Activated CD8-positive, alpha-beta memory T cell treated with anti-CD3 and anti-CD28 coated beads for 24 hours (primary cell): ENCODE measurements around the gene CPD.
"Not testable (repeated sequence)": the region's sequence is repeated elsewhere in the genome, so short reads cannot be mapped to it uniquely, and the experiment has no call there.

Experiments used
- DNase-seq: peaks from one replicate; pipeline ENCODE4 v3.0.0-alpha.2; 2020

The CPD gene

GRCh38 chr17:30389756-30390300 lies 11.1 kb downstream of the CPD start:
- no peak for DNase-seq

- DNase-seq: no peak
Observed at GRCh38 chr17:30391534-30391933, 12.8 kb downstream of the CPD start.

DNA sequence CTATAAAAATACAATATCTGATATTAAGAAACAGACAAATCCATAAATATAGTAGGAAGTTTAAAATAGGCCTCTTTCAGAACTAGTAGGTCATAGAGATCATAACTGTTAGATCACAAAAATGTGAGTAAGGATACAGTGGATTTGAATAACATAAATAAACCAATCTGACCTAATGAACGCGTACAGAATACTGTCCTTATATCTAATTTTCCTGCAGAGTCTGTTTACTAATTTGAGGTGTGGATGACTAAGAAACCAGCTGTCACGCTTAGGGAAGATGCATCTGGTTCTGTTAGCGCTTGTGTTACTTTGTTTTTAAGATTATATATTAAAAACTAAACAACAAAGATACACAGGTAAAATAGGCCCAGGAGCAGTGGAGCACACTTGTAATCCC lies 14.8 kb downstream of the CPD start:
- no peak for DNase-seq

- no peak for DNase-seq
Observed at GRCh38 chr17:30393911-30394867, 15.5 kb downstream of the CPD start.

- no peak for DNase-seq
Observed at GRCh38 chr17:30395398-30396022, 16.8 kb downstream of the CPD start.

- DNase-seq: no peak
Observed at GRCh38 chr17:30396129-30396528, 17.4 kb downstream of the CPD start.

DNA sequence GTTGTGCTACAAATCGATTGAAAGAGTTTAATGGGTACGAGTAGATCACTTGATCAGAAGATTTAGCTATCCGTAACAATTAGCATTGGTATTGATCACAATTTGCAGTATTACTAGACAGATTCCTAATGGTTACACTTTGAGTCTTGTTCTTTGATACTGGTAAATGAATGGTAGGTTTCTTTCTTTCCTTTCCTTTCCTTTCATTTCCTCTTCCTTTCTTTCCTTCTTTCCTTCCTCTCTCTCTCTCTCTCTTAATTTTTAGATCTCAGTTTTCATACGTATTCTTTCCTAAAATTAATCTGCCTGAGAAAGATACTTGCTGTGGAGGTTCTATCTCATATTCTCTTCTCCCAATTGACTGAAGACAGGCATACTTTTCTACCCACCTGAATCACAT lies 17.9 kb downstream of the CPD start:
- DNase-seq: no peak

DNA sequence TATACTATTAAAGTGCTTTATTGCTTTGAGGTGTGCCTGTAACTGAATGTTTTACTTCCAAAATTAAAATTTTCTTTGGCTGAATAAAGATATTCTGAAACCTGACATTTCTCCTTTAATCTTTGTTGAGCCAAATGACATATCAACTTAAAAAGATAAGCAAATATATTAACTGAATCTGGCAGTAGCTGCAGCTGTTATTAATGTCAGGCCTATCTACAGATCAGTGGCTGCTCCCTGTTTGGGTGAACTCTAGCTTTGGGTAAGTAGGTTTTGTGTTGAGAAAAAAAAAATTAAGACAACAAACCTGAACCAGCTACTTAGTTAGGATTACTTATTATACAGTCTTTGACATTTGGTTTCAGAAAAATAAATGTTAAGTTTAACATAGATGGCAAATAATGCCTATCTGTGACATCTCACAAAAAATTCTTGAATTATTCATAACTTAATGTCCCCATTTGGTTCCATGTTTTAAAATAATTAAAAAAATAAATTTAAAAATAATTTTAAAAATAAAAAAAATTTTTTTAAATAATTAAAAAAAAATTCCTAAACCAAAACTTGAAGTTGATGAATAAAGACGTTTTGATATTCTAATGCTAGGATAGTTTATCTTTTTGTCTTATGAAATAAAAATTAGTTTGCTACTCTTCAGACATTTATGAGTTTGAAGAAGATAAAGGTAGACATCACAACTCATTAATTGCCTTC lies 19.8 kb downstream of the CPD start:
- no peak for DNase-seq

- DNase-seq: no peak
Observed at GRCh38 chr17:30401097-30401496, 22.4 kb downstream of the CPD start.

- DNase-seq: no peak
Observed at GRCh38 chr17:30405161-30405560, 26.4 kb downstream of the CPD start.

DNA sequence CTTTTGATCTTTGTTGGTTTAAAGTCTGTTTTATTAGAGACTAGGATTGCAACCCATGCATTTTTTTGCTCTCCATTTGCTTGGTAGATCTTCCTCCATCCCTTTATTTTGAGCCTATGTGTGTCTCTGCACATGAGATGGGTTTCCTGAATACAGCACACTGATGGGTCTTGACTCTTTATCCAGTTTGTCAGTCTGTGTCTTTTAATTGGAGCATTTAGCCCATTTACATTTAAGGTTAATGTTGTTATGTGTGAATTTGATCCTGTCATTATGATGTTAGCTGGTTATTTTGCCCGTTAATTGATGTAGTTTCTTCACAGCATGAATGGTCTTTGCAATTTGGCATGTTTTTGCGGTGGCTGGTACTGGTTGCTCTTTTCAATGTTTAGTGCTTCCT lies 31.9 kb downstream of the CPD start:
- not testable (repeated sequence) for DNase-seq

DNA sequence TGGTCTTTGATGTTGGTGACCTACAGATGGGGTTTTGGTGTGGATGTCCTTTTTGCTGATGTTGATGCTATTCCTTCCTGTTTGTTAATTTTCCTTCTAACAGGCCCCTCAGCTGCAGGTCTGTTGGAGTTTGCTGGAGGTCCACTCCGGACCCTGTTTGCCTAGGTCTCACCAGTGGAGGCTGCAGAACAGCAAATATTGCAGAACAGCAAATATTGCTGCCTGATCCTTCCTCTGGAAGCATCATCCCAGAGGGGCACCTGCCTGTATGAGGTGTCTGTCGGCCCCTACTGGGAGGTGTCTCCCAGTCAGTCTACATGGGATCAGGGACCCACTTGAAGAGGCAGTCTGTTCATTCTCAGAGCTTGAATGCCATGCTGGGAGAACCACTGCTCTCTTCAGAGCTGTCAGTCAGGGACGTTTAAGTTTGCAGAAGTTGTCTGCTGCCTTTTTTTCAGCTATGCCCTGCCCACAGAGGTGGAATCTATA lies 33.3 kb downstream of the CPD start:
- DNase-seq: not testable (repeated sequence)

- no peak for DNase-seq
Observed at GRCh38 chr17:30413109-30413508, 34.4 kb downstream of the CPD start.

GRCh38 chr17:30414486-30414885 lies 35.8 kb downstream of the CPD start:
- DNase-seq: no peak

- DNase-seq: no peak
Observed at GRCh38 chr17:30415491-30415890, 36.8 kb downstream of the CPD start.

DNA sequence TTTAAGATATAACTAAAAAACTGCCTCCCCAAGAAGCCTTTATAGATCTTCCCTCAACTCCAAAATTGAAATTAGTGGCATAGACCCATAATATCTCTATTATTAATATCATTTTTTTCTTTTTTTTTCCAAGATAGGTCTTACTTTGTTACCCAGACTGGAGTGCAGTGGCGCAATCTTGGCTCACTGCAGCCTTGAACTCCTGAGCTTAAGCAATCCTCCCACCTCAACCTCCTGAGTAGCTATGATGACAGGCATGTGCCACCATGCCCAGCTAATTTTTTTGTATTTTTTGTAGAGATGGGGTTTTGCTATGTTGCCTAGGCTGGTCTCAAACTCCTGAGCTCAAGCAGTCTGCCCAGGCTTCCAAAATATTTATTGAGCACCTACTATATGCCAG lies 39.3 kb downstream of the CPD start:
- not testable (repeated sequence) for DNase-seq

- no peak for DNase-seq
Observed at GRCh38 chr17:30421592-30421991, 42.9 kb downstream of the CPD start.

DNA sequence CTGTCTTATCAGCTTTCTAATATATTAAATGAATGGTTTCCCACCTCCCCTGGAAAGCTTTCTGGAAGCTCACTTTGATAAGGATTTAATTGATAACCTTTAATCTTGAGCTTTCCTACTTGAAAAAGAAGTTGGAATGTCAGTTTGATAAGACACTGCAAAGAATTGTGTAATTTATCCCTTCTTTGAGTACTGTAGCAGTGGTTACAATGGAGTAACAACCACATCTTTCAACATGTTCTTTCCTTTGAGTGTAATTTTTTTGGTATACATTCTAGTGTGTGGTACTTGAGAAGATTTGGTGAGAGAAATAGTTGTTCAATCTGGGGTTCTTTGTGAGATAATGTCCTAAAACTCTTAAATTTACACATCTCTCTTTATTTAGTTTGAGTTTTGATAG lies 43.4 kb downstream of the CPD start:
- no peak for DNase-seq

GRCh38 chr17:30424471-30424870 lies 45.7 kb downstream of the CPD start:
- no peak for DNase-seq

- no peak for DNase-seq
Observed at GRCh38 chr17:30426292-30426691, 47.6 kb downstream of the CPD start.

GRCh38 chr17:30427611-30428010 lies 48.9 kb downstream of the CPD start:
- DNase-seq: no peak

GRCh38 chr17:30429155-30429554 lies 50.4 kb downstream of the CPD start:
- DNase-seq: no peak

GRCh38 chr17:30433514-30433913 lies 54.8 kb downstream of the CPD start:
- no peak for DNase-seq
